GM12875 (cell line): ENCODE measurements around the gene PLEKHA7.

Experiments
- H3K4me3 ChIP-seq: one replicate; pipeline ENCODE4 v1.5.1; 2011; ENCODE audit warnings: low read depth, low read length, control low read depth
- TF ChIP-seq, protein P1 (sequence below): IDR thresholded peaks from 2 replicates; pipeline ENCODE4 v1.5.1; 2011; ENCODE audit warnings: low read depth, mild to moderate bottlenecking, control low read depth, inconsistent platforms, low read length, moderate library complexity, borderline replicate concordance; ENCODE audit not compliant: insufficient read depth

PLEKHA7 gene

DNA sequence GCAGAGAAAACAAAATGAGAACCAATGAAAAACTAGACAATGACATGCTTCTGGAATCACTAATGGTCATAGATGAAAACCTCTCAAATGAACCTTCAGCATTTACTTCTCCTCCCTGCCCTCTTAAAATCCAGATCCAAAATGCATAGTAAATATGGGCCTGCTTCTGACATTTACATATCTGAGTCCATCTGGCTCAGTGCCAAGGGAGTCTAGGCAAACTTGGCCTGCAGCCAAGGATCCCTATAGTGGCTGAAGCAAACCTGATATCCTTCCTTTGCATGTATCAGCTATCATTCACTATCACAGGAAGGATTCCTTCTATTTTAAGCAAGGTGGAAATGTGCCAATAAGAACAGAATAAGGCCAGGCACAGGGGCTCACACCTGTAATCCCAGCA, 170.9 kb downstream of the PLEKHA7 start:
- TF ChIP-seq, protein P1, sequence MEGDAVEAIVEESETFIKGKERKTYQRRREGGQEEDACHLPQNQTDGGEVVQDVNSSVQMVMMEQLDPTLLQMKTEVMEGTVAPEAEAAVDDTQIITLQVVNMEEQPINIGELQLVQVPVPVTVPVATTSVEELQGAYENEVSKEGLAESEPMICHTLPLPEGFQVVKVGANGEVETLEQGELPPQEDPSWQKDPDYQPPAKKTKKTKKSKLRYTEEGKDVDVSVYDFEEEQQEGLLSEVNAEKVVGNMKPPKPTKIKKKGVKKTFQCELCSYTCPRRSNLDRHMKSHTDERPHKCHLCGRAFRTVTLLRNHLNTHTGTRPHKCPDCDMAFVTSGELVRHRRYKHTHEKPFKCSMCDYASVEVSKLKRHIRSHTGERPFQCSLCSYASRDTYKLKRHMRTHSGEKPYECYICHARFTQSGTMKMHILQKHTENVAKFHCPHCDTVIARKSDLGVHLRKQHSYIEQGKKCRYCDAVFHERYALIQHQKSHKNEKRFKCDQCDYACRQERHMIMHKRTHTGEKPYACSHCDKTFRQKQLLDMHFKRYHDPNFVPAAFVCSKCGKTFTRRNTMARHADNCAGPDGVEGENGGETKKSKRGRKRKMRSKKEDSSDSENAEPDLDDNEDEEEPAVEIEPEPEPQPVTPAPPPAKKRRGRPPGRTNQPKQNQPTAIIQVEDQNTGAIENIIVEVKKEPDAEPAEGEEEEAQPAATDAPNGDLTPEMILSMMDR = no peak
- no peak overlapping the region for H3K4me3 ChIP-seq

DNA sequence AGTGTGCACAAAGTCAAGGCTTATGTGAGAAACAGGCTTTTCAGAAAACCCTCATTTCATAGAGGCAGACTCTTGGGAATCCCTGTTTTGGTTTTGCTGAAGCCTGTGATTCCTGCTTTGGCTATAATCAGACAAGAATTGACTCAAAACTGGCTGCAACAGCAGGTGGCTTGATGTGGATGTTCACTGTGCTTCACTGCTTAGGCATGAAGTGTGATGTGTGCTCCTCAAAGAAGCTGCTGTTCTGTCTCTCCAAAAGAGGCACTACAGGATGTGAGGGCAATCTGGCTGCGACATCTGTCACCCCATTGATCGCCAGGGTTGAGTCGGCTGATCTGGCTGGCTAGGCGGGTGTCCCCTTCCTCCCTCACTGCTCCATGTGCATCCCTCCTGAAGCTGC, 172.2 kb downstream of the PLEKHA7 start:
- TF ChIP-seq, protein P1 = no peak
- H3K4me3 ChIP-seq = no peak overlapping the region

DNA sequence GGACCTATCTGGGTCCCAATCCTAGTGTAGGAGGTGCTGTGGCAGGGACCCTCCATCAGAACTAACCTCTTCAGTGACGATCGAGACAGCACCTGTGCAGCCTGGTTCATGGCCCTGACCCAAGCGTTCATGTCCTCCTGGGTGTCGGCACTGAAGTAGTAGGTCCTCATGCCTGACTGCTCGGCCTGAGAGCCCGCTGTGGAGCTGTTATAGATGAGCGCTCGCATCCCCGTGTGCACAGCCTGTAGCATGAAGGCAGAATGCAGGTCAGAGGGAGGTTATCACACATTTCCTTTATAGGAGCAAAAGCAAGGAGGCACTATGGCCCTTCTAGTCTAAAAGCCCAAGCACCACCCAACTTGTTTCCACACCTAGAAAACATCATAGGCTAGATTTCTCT, 172.7 kb downstream of the PLEKHA7 start:
- TF ChIP-seq, protein P1 = no peak
- H3K4me3 ChIP-seq = no peak overlapping the region

DNA sequence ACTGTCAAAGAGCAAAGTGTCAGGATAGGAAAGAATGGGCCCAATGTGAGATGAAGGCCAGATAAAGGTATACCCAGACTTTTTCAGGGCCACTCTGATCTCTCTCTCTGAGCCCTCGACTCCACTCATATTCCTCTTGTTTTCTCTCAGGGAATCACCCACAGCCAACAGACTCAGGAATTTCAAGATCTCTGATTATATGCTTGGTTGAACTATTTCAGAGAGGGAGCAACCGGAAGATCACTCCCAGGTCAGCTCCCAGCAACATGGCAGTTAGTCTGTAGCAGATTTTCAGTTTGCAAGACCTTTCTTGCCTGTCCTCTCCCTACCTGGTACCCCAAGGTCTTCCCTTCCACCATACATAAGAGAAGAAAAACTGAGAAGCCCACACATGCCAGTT, 173.3 kb downstream of the PLEKHA7 start:
- no peak overlapping the region for H3K4me3 ChIP-seq
- TF ChIP-seq, protein P1 = no peak

DNA sequence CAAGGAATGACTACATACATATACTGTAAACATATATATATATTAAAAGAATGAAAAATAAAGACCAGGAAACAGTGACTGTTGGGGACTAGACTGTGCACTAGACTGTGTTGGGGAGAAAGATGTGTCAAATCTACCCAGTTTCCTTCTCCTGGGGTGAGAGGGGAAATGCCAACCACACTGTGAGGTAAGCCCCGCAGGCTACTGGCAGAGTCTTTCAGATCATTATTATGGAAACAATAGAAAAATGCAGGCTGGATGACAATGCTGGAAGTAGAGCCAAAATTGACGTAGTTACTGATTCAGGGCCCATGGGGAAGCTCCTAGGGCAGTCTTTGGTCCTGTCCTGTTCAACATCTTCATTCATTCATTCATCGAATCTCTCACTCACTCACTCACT, 174.4 kb downstream of the PLEKHA7 start:
- no peak overlapping the region for H3K4me3 ChIP-seq

DNA sequence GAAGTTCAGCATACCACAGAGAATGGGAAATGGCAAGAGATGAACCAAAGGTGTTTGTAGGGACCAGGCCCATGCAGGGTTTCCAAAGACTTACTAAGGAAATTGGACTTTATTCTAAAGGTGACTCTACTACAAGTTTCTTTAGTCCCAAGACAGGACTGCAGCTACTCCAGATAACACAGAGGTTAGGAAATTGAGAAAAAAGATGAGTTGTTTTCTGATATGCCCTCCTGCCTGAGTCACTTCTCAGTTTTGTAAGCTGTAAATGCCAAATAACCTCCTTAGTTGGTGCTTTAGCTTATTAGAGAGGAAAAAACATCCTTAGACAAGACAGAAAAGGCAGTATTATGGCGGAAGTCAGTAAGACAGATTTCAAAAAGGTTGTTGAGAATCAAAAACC, 179.8 kb downstream of the PLEKHA7 start:
- no peak overlapping the region for H3K4me3 ChIP-seq

More for the DNA sequence above, 174.4 kb downstream of the PLEKHA7 start:
- TF ChIP-seq, protein P1 = no peak

DNA sequence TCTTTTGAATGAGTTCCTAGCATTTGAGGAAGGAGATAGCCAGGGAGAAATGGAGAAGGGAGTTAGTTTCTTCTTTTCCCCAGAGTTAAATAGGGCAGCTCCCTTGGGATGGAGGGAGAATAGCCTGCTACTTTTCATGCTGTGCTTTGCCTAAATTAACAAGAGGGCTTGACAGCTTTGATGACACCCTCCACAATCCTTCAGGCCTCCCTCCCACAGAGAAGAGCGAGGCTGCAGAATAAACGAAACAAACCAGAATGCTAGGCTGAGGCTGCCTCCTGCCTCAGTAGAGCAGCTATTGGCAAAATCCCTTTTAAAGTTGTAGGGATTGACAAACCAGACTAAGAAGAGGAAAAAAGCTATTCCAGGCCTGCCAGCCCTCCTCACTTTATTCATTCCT, 181.2 kb downstream of the PLEKHA7 start:
- H3K4me3 ChIP-seq = no peak overlapping the region
- TF ChIP-seq, protein P1 = no peak

More for the DNA sequence above, 179.8 kb downstream of the PLEKHA7 start:
- TF ChIP-seq, protein P1 = no peak
